Prostate gland (tissue), 2 donors: ENCODE results near the gene DNAJC9. TPM values are rescaled to one million over a fixed set of nuclear protein-coding genes. Genes with fewer than 3 reads are reported as not detected.

Experiments
- DNase-seq: peaks from one replicate; pipeline ENCODE4 v3.0.0-alpha.2; 2019; ENCODE audit warnings: low spot score
- H3K27ac ChIP-seq, 2 donors: fragments of 200-600 bp; sonication (generic); 2 replicates each; pipeline ENCODE4 v1.5.1; 2017 to 2019
- H3K27me3 ChIP-seq: fragments of 200-600 bp; sonication (generic); replicated peaks from 2 replicates; pipeline ENCODE4 v1.5.1; 2019; ENCODE audit not compliant: insufficient read depth
- H3K36me3 ChIP-seq, 2 donors: fragments of 200-600 bp; sonication (generic); 1 replicate in 1 of 2; 2 replicates in 1 of 2; pipeline versions ENCODE4 v1.5.1 to v1.8.1; 2017 to 2019
- H3K4me1 ChIP-seq: fragments of 200-600 bp; sonication (generic); replicated peaks from 2 replicates; pipeline ENCODE4 v1.5.1; 2019
- H3K4me3 ChIP-seq, 2 donors: fragments of 200-600 bp; sonication (generic); 2 replicates each; pipeline ENCODE4 v1.5.1; 2017 to 2019
- H3K9me3 ChIP-seq: fragments of 200-600 bp; sonication (generic); 2 replicates; pipeline ENCODE4 v1.5.1; 2017
- CTCF ChIP-seq, 4 experiments: fragments of 200-600 bp in 2 of 4; fragments of 450-650 bp in 2 of 4; sonication (generic) in 2 of 4; IDR thresholded peaks; 1 replicate in 3 of 4; 2 replicates in 1 of 4; pipeline ENCODE4 v1.5.1; 2016 to 2019; ENCODE audit warnings: antibody characterized with exemption in 4 of 4, mild to moderate bottlenecking in 2 of 4, moderate library complexity in 2 of 4
- POLR2A ChIP-seq: fragments of 450-650 bp; IDR thresholded peaks from one replicate; pipeline ENCODE4 v1.6.1; 2016; ENCODE audit warnings: antibody characterized with exemption, mild to moderate bottlenecking
- POLR2AphosphoS5 ChIP-seq: sonication (generic); formaldehyde crosslinking; IDR thresholded peaks from one replicate; pipeline ENCODE4 v1.6.1; 2017; ENCODE audit warnings: antibody characterized with exemption
- WGBS: methylation state at CpG from one replicate; pipeline ENCODE4 v1.1.5; 2018; 5-methylcytosine and 5-hydroxymethylcytosine counted together
- intact Hi-C: fragments of 100-400 bp; cut with DNase I; formaldehyde crosslinking; loops from one replicate; pipeline ENCODE4 v1.14.2; 2022
- total RNA-seq, 2 donors: library from RNA; depleted of rRNA; stranded (reverse); fragments of >200 nt; gene quantifications; one replicate each; pipeline ENCODE4 v1.1.0, GENCODE V29; 2016

Gene DNAJC9
- total RNA-seq, 2 donors from 2014 or later, result 17.4 to 26.2 TPM

- DNase-seq, result no peak
- no peaks in the 10 kb centered on the region for H3K4me1 ChIP-seq
- no peaks in the 10 kb centered on the region for H3K36me3 ChIP-seq
- no peaks in the 10 kb centered on the region for H3K9me3 ChIP-seq
- H3K27ac ChIP-seq, result no peak overlapping the region
- H3K4me3 ChIP-seq, result no peak overlapping the region
- H3K27me3 ChIP-seq, result no peaks in the 10 kb centered on the region
- intact Hi-C loops, result no loop called here
- TF ChIP-seq POLR2AphosphoS5 (no peak), POLR2A (no peak), CTCF (IDR thresholded peaks at IDR 0.05) (no peak)
Measured at GRCh38 chr10:73219384-73219783, 27.7 kb downstream of the DNAJC9 start.

- Histone ChIP-seq H3K4me3 (no peak overlapping the region), H3K27ac (no peak overlapping the region), H3K27me3 (no peaks in the 10 kb centered on the region), H3K36me3 (no peaks in the 10 kb centered on the region), H3K4me1 (no peaks in the 10 kb centered on the region), H3K9me3 (no peaks in the 10 kb centered on the region)
- 96% methylated on average over 2 of the region's 2 CpGs for WGBS
- intact Hi-C loops, result no loop called here
- TF ChIP-seq CTCF (IDR thresholded peaks at IDR 0.05) (no peak), POLR2A (no peak), POLR2AphosphoS5 (no peak)
- DNase-seq, result no peak
Measured at GRCh38 chr10:73218431-73219191, 28.4 kb downstream of the DNAJC9 start.

GRCh38 chr10:73217628-73218027 lies 29.4 kb downstream of the DNAJC9 start:
- no peak for DNase-seq
- Histone ChIP-seq H3K4me1 (no peaks in the 10 kb centered on the region), H3K9me3 (no peaks in the 10 kb centered on the region), H3K36me3 (no peaks in the 10 kb centered on the region), H3K4me3 (no peak overlapping the region), H3K27me3 (no peaks in the 10 kb centered on the region), H3K27ac (no peak overlapping the region)
- WGBS, result 92% methylated on average over 2 of the region's 2 CpGs
- no peak for TF ChIP-seq POLR2A
- TF ChIP-seq CTCF (IDR thresholded peaks at IDR 0.05), result no peak
- no peak for TF ChIP-seq POLR2AphosphoS5
- intact Hi-C loops, result no loop called here

- H3K9me3 ChIP-seq, result no peaks in the 10 kb centered on the region
- H3K4me1 ChIP-seq, result no peaks in the 10 kb centered on the region
- no peaks in the 10 kb centered on the region for H3K27me3 ChIP-seq
- intact Hi-C loops, result no loop called here
- no peak for TF ChIP-seq POLR2A
- TF ChIP-seq POLR2AphosphoS5, result no peak
- TF ChIP-seq CTCF (IDR thresholded peaks at IDR 0.05), result no peak
- H3K27ac ChIP-seq, result no peak overlapping the region
- 94% methylated on average over 1 of the region's 1 CpG for WGBS
- no peak overlapping the region for H3K4me3 ChIP-seq
- no peaks in the 10 kb centered on the region for H3K36me3 ChIP-seq
- no peak for DNase-seq
Measured at GRCh38 chr10:73215749-73216148, 31.3 kb downstream of the DNAJC9 start.
